H1 (cell line): ENCODE measurements around the gene RHBDF2.

Experiments used
- RAD21 ChIP-seq, 2 experiments: IDR thresholded peaks in 1 of 2; conservative IDR thresholded peaks in 1 of 2; 2 replicates each; pipeline ENCODE4 v1.6.1; 2011; ENCODE audit warnings: low read depth in 2 of 2, low read length in 2 of 2, improper control_type of control experiment in 1 of 2, inconsistent platforms in 1 of 2, mild to moderate bottlenecking in 1 of 2, moderate library complexity in 1 of 2
- TF ChIP-seq, protein P1 (sequence below): fragments of 300-600 bp; sonication (generic); IDR thresholded peaks from 2 replicates; pipeline ENCODE4 v1.7.1; 2012; ENCODE audit warnings: low read length, moderate library complexity, mild to moderate bottlenecking, inconsistent platforms; ENCODE audit not compliant: insufficient replicate concordance

DNA sequence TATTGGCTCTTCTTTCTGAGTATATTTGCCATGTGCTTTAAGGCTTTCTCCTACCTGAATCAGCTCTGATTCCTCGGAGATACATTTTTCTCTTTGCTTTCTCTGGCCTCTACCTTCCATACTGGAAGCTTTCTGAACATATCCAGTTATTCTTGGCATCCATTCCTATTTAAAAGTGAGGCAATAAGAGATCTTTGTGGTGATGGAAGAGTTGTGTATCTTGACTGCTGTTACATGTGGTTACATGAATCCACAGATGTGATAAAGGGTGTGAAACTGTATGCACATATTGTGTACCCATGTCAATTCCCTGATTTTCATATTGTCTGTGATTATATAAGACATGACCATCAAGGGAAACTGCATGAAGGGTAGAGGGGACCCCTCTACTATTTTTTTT, 72.7 kb downstream of the RHBDF2 start:
- TF ChIP-seq, protein P1, sequence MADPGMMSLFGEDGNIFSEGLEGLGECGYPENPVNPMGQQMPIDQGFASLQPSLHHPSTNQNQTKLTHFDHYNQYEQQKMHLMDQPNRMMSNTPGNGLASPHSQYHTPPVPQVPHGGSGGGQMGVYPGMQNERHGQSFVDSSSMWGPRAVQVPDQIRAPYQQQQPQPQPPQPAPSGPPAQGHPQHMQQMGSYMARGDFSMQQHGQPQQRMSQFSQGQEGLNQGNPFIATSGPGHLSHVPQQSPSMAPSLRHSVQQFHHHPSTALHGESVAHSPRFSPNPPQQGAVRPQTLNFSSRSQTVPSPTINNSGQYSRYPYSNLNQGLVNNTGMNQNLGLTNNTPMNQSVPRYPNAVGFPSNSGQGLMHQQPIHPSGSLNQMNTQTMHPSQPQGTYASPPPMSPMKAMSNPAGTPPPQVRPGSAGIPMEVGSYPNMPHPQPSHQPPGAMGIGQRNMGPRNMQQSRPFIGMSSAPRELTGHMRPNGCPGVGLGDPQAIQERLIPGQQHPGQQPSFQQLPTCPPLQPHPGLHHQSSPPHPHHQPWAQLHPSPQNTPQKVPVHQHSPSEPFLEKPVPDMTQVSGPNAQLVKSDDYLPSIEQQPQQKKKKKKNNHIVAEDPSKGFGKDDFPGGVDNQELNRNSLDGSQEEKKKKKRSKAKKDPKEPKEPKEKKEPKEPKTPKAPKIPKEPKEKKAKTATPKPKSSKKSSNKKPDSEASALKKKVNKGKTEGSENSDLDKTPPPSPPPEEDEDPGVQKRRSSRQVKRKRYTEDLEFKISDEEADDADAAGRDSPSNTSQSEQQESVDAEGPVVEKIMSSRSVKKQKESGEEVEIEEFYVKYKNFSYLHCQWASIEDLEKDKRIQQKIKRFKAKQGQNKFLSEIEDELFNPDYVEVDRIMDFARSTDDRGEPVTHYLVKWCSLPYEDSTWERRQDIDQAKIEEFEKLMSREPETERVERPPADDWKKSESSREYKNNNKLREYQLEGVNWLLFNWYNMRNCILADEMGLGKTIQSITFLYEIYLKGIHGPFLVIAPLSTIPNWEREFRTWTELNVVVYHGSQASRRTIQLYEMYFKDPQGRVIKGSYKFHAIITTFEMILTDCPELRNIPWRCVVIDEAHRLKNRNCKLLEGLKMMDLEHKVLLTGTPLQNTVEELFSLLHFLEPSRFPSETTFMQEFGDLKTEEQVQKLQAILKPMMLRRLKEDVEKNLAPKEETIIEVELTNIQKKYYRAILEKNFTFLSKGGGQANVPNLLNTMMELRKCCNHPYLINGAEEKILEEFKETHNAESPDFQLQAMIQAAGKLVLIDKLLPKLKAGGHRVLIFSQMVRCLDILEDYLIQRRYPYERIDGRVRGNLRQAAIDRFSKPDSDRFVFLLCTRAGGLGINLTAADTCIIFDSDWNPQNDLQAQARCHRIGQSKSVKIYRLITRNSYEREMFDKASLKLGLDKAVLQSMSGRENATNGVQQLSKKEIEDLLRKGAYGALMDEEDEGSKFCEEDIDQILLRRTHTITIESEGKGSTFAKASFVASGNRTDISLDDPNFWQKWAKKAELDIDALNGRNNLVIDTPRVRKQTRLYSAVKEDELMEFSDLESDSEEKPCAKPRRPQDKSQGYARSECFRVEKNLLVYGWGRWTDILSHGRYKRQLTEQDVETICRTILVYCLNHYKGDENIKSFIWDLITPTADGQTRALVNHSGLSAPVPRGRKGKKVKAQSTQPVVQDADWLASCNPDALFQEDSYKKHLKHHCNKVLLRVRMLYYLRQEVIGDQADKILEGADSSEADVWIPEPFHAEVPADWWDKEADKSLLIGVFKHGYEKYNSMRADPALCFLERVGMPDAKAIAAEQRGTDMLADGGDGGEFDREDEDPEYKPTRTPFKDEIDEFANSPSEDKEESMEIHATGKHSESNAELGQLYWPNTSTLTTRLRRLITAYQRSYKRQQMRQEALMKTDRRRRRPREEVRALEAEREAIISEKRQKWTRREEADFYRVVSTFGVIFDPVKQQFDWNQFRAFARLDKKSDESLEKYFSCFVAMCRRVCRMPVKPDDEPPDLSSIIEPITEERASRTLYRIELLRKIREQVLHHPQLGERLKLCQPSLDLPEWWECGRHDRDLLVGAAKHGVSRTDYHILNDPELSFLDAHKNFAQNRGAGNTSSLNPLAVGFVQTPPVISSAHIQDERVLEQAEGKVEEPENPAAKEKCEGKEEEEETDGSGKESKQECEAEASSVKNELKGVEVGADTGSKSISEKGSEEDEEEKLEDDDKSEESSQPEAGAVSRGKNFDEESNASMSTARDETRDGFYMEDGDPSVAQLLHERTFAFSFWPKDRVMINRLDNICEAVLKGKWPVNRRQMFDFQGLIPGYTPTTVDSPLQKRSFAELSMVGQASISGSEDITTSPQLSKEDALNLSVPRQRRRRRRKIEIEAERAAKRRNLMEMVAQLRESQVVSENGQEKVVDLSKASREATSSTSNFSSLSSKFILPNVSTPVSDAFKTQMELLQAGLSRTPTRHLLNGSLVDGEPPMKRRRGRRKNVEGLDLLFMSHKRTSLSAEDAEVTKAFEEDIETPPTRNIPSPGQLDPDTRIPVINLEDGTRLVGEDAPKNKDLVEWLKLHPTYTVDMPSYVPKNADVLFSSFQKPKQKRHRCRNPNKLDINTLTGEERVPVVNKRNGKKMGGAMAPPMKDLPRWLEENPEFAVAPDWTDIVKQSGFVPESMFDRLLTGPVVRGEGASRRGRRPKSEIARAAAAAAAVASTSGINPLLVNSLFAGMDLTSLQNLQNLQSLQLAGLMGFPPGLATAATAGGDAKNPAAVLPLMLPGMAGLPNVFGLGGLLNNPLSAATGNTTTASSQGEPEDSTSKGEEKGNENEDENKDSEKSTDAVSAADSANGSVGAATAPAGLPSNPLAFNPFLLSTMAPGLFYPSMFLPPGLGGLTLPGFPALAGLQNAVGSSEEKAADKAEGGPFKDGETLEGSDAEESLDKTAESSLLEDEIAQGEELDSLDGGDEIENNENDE = no peak
- no peak for TF ChIP-seq RAD21 (IDR thresholded peaks at IDR 0.05 in 1 of 2, conservative IDR thresholded peaks at IDR 0.05 in 1 of 2; ENCODE audit: low read depth in 2 of 2, low read length in 2 of 2)
